ENCODE data around the gene PYCR2. TPM values are rescaled to one million over a fixed set of nuclear protein-coding genes. Genes with fewer than 3 reads are reported as not detected.

The PYCR2 gene
- total RNA-seq, 2 experiments from 2014 or later, result 136 to 181 TPM

DNA sequence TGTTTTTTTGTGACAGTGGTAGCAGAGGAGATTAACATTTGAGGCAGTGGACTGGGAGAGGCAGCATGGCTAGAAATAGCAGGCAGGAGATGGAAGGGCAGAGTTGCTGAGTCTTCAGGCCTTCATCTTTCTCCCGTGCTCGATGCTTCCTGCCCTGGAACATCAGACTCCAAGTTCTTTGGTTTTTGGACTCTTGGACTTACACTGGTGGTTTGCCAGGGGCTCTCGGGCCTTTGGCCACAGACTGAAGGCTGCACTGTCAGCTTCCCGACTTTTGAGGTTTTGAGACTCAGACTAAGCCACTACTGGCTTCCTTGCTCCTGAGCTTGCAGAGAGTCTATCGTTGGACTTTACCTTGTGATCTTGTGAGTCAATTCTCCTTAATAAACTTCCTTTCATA lies 41.2 kb upstream of the PYCR2 start:
- H2AFZ ChIP-seq (ENCODE audit: low read length), result no peak overlapping the region
- POLR2A ChIA-PET, result no interaction called here

DNA sequence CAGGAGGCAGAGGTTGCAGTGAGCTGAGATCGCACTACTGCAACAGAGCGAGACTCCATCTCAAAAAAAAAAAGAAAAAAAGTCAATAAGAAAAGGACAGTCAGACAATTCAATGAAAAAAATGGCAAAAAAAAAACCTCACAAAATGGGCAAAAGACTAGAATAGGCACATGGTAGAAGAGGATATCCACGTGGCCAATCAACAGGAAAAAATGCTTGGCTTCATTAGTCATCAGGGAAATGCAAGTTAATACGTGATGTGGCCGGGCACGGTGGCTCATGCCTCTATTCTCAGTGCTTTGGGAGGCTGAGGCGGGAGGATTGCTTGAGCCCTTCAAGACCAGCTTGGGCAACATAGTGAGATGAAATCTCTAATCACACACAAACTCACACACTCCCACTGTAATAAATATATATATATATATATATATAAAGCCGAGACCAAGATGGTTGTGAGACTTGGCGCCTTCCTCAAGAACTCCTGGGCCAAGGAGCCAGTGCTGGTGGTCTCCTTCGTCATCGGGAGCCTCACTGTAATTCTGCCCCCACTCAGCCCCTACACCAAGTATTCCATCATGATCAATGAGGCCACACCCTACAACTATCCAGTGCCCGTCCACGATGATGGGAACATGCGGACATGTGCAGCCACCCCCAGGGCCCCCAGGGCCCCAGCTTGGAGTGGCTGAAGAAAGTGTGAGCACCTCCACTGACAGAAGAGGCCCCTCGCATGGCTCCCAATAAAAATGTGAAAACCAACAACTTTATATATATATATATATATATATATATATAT lies 39.9 kb upstream of the PYCR2 start:
- ChIA-PET CTCF (ENCODE audit: unreplicated experiment) (interaction anchor here (1.2 kb wide), 1 partner anchor 81 kb away, joined by 3 read pairs; no protein-coding TSS in a partner anchor), POLR2A (interaction anchor here (0.6 to 2.5 kb wide), 3 partner anchors 12 to 20 kb away, joined by 3 to 9 read pairs (median 7); no protein-coding TSS in a partner anchor)
- Histone ChIP-seq H3K27ac (ENCODE audit: low read depth, low read length, poor library complexity, severe bottlenecking) (no peak overlapping the region), H3K4me2 (ENCODE audit: low read length) (no peak overlapping the region), H3K79me2 (ENCODE audit: insufficient read depth, low read depth, low read length) (no peaks in the 10 kb centered on the region), H3K4me1 (ENCODE audit: insufficient read depth, low read length, poor library complexity, severe bottlenecking) (peaks cover 7% of the 10 kb centered on the region), H3K36me3 (ENCODE audit: insufficient read depth, low read length) (no peaks in the 10 kb centered on the region), H3K4me3 (ENCODE audit: low read depth, low read length, poor library complexity, severe bottlenecking) (no peak overlapping the region), H3K9me3 (ENCODE audit: low read length) (no peaks in the 10 kb centered on the region), H3K9me2 (ENCODE audit: insufficient read depth, low read length) (no peaks in the 10 kb centered on the region), H4K20me1 (ENCODE audit: insufficient read depth, low read length) (no peaks in the 10 kb centered on the region), H2AFZ (ENCODE audit: low read length) (no peak overlapping the region)
- DNase-seq (ENCODE audit: low spot score), result no peak
- intact Hi-C loops (cut with micrococcal nuclease; ENCODE audit: unreplicated experiment), result loop anchor here (2.0 kb wide), 1 partner anchor 39 kb away; the partner anchor contains the start of gene PYCR2
- BruUV-seq (replicated peaks), result no TSS peak
- TF ChIP-seq, protein P1, sequence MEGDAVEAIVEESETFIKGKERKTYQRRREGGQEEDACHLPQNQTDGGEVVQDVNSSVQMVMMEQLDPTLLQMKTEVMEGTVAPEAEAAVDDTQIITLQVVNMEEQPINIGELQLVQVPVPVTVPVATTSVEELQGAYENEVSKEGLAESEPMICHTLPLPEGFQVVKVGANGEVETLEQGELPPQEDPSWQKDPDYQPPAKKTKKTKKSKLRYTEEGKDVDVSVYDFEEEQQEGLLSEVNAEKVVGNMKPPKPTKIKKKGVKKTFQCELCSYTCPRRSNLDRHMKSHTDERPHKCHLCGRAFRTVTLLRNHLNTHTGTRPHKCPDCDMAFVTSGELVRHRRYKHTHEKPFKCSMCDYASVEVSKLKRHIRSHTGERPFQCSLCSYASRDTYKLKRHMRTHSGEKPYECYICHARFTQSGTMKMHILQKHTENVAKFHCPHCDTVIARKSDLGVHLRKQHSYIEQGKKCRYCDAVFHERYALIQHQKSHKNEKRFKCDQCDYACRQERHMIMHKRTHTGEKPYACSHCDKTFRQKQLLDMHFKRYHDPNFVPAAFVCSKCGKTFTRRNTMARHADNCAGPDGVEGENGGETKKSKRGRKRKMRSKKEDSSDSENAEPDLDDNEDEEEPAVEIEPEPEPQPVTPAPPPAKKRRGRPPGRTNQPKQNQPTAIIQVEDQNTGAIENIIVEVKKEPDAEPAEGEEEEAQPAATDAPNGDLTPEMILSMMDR (conservative IDR thresholded peaks at IDR 0.05; ENCODE audit: low read length), result no peak
- no peak for TF ChIP-seq EZH2phosphoT487 (IDR thresholded peaks at IDR 0.05; ENCODE audit: borderline replicate concordance, low read depth, low read length)

More for the DNA sequence above, 41.2 kb upstream of the PYCR2 start:
- no TSS peak for BruUV-seq (replicated peaks)
- Histone ChIP-seq H3K4me2 (ENCODE audit: low read length) (no peak overlapping the region), H3K36me3 (ENCODE audit: insufficient read depth, low read length) (no peaks in the 10 kb centered on the region), H3K27ac (ENCODE audit: low read depth, low read length, poor library complexity, severe bottlenecking) (no peak overlapping the region), H3K4me3 (ENCODE audit: low read depth, low read length, poor library complexity, severe bottlenecking) (no peak overlapping the region), H3K79me2 (ENCODE audit: insufficient read depth, low read depth, low read length) (no peaks in the 10 kb centered on the region), H4K20me1 (ENCODE audit: insufficient read depth, low read length) (no peaks in the 10 kb centered on the region), H3K9me3 (ENCODE audit: low read length) (no peaks in the 10 kb centered on the region), H3K9me2 (ENCODE audit: insufficient read depth, low read length) (no peaks in the 10 kb centered on the region), H3K4me1 (ENCODE audit: insufficient read depth, low read length, poor library complexity, severe bottlenecking) (peaks cover 7% of the 10 kb centered on the region)
- TF ChIP-seq EZH2phosphoT487 (IDR thresholded peaks at IDR 0.05; ENCODE audit: borderline replicate concordance, low read depth, low read length), result no peak
- TF ChIP-seq, protein P1 (conservative IDR thresholded peaks at IDR 0.05; ENCODE audit: low read length), result no peak
- DNase-seq (ENCODE audit: low spot score), result no peak
- CTCF ChIA-PET (ENCODE audit: unreplicated experiment), result interaction anchor here (0.6 kb wide), 1 partner anchor 46 kb away, joined by 6 read pairs; no protein-coding TSS in a partner anchor
- intact Hi-C loops (cut with micrococcal nuclease; ENCODE audit: unreplicated experiment), result no loop called here
